ENCODE measurements around the gene DCAF11. TPM values are rescaled to one million over a fixed set of nuclear protein-coding genes. Genes with fewer than 3 reads are reported as not detected.

The DCAF11 gene
- total RNA-seq, 2 experiments from 2014 or later = 74.8 to 75.3 TPM

- Histone ChIP-seq H3K4me1 (ENCODE audit: insufficient read depth, low read length) (peaks cover 6% of the 10 kb centered on the region), H3K27ac (ENCODE audit: low read depth in 1 of 2, low read length in 2 of 2) (no peak overlapping the region), H3K4me3 (ENCODE audit: low read length) (no peak overlapping the region), H3K27me3 (ENCODE audit: control insufficient read depth in 1 of 2, insufficient read depth in 2 of 2, low read length in 2 of 2) (no peaks in the 10 kb centered on the region), H3K36me3 (ENCODE audit: insufficient read depth, low read length) (no peaks in the 10 kb centered on the region), H3K9me3 (ENCODE audit: control insufficient read depth in 1 of 2, insufficient read depth in 1 of 2, low read length in 2 of 2) (no peaks in the 10 kb centered on the region)
- intact Hi-C loops (cut with DNase I, micrococcal nuclease) = no loop called here
- no peak for DNase-seq
- CTCF ChIA-PET = interaction anchor here (0.7 kb wide), 1 partner anchor 14 kb away, joined by 3 read pairs; no protein-coding TSS in a partner anchor
- no peaks in the 10 kb centered on the region for H3K36me3 Mint-ChIP-seq (ENCODE audit: low read depth)
- H3K9me3 Mint-ChIP-seq = no peaks in the 10 kb centered on the region
- no peak for TF ChIP-seq CTCF (IDR thresholded peaks at IDR 0.05)
- no peak for ATAC-seq (ENCODE audit: poor library complexity)
- no peak overlapping the region for H3K4me3 Mint-ChIP-seq
- H3K27ac Mint-ChIP-seq = no peak overlapping the region
- peaks cover 7% of the 10 kb centered on the region for H3K4me1 Mint-ChIP-seq (ENCODE audit: low read depth)
- no peaks in the 10 kb centered on the region for H3K27me3 Mint-ChIP-seq
- POLR2A ChIA-PET = no interaction called here
Observed at GRCh38 chr14:24088095-24088494, 26.5 kb upstream of the DCAF11 start.

GRCh38 chr14:24089890-24090289 lies 24.7 kb upstream of the DCAF11 start:
- POLR2A ChIA-PET = interaction anchor here (1.1 to 8.5 kb wide), 7 partner anchors 9 to 210 kb away, joined by 3 to 89 read pairs (median 14); partner anchors contain the start of genes DCAF11, DHRS1, NOP9 and NRL
- Histone ChIP-seq H3K4me1 (ENCODE audit: insufficient read depth, low read length) (peaks cover 19% of the 10 kb centered on the region), H3K9me3 (ENCODE audit: control insufficient read depth in 1 of 2, insufficient read depth in 1 of 2, low read length in 2 of 2) (no peaks in the 10 kb centered on the region), H3K36me3 (ENCODE audit: insufficient read depth, low read length) (no peaks in the 10 kb centered on the region), H3K4me3 (ENCODE audit: low read length) (no peak overlapping the region), H3K27ac (ENCODE audit: low read depth in 1 of 2, low read length in 2 of 2) (no peak overlapping the region), H3K27me3 (ENCODE audit: control insufficient read depth in 1 of 2, insufficient read depth in 2 of 2, low read length in 2 of 2) (no peaks in the 10 kb centered on the region)
- no peak for ATAC-seq (ENCODE audit: poor library complexity)
- no peak for DNase-seq
- CTCF ChIA-PET = interaction anchor here (1.0 to 2.0 kb wide), 14 partner anchors 9 to 101 kb away, joined by 3 to 48 read pairs (median 6); partner anchors contain the start of genes CARMIL3, DCAF11, DHRS4L2 and EMC9
- Mint-ChIP-seq H3K4me1 (ENCODE audit: low read depth) (peaks cover 19% of the 10 kb centered on the region), H3K27ac (no peak overlapping the region), H3K36me3 (ENCODE audit: low read depth) (peaks cover 6% of the 10 kb centered on the region), H3K4me3 (no peak overlapping the region), H3K27me3 (no peaks in the 10 kb centered on the region), H3K9me3 (no peaks in the 10 kb centered on the region)
- no peak for TF ChIP-seq CTCF (IDR thresholded peaks at IDR 0.05)
- intact Hi-C loops (cut with DNase I, micrococcal nuclease) = loop anchor here (1.0 to 10.0 kb wide), 3 partner anchors 32 to 115 kb away; no protein-coding TSS in a partner anchor

- H3K27ac Mint-ChIP-seq = no peak overlapping the region
- H3K9me3 Mint-ChIP-seq = no peaks in the 10 kb centered on the region
- H3K4me3 Mint-ChIP-seq = peak overlapping the region; percentile 97
- no peaks in the 10 kb centered on the region for H3K9me3 ChIP-seq (ENCODE audit: control insufficient read depth in 1 of 2, insufficient read depth in 1 of 2, low read length in 2 of 2)
- no peaks in the 10 kb centered on the region for H3K27me3 Mint-ChIP-seq
- ChIA-PET POLR2A (interaction anchor here (3.3 to 8.5 kb wide), 4 partner anchors 12 to 69 kb away, joined by 24 to 89 read pairs (median 69); partner anchors contain the start of genes DCAF11, IRF9 and NRL), CTCF (interaction anchor here (1.3 to 7.3 kb wide), 2 partner anchors 10 to 16 kb away, joined by 3 to 63 read pairs; no protein-coding TSS in a partner anchor)
- H3K4me3 ChIP-seq (ENCODE audit: low read length) = no peak overlapping the region
- H3K4me1 ChIP-seq (ENCODE audit: insufficient read depth, low read length) = peaks cover 29% of the 10 kb centered on the region
- peaks cover 2% of the 10 kb centered on the region for H3K36me3 ChIP-seq (ENCODE audit: insufficient read depth, low read length)
- DNase-seq (no peak), ATAC-seq (ENCODE audit: poor library complexity) (no peak)
- peaks cover 37% of the 10 kb centered on the region for H3K4me1 Mint-ChIP-seq (ENCODE audit: low read depth)
- H3K27ac ChIP-seq (ENCODE audit: low read depth in 1 of 2, low read length in 2 of 2) = no peak overlapping the region
- TF ChIP-seq CTCF (IDR thresholded peaks at IDR 0.05) = no peak
- intact Hi-C loops (cut with DNase I, micrococcal nuclease) = loop anchor here in 1 of 2 experiments (10.0 kb wide), 1 partner anchor 117 kb away; no protein-coding TSS in a partner anchor
- H3K27me3 ChIP-seq (ENCODE audit: control insufficient read depth in 1 of 2, insufficient read depth in 2 of 2, low read length in 2 of 2) = no peaks in the 10 kb centered on the region
- H3K36me3 Mint-ChIP-seq (ENCODE audit: low read depth) = peaks cover 15% of the 10 kb centered on the region
Observed at GRCh38 chr14:24092110-24092504, 22.5 kb upstream of the DCAF11 start.
